CD8-positive, alpha-beta memory T cell (primary cell): ENCODE results near the gene IRF2BP2. TPM values are rescaled to one million over a fixed set of nuclear protein-coding genes. Genes with fewer than 3 reads are reported as not detected.

ENCODE experiments used
- CTCF ChIA-PET: fragments of 350-600 bp; sonication (Branson Sonifier 250); formaldehyde crosslinking; loops from one replicate; lab custom pipeline; 2021; ENCODE audit warnings: antibody characterized with exemption; lab: Charles Lee
- POLR2A ChIA-PET: fragments of 350-600 bp; sonication (Branson Sonifier 250); formaldehyde crosslinking; loops from one replicate; lab custom pipeline; 2021; ENCODE audit warnings: antibody characterized with exemption; lab: Charles Lee
- DNase-seq, 5 donors: peaks; one replicate each; pipeline versions ENCODE4 v3.0.0 to v3.0.0-alpha.2; 2020 to 2022; ENCODE audit warnings: mixed read lengths in 1 of 5
- H3K27ac ChIP-seq: one replicate; pipeline ENCODE4 v1.7.0; 2013; ENCODE audit warnings: low read depth, mild to moderate bottlenecking, low read length, moderate library complexity
- H3K27me3 ChIP-seq: 2 replicates; pipeline ENCODE4 v1.7.0; 2013; ENCODE audit warnings: low read length, mild to moderate bottlenecking; ENCODE audit not compliant: insufficient read depth, poor library complexity, severe bottlenecking
- H3K36me3 ChIP-seq: 2 replicates; pipeline ENCODE4 v1.7.0; 2013; ENCODE audit warnings: mild to moderate bottlenecking, low read length, moderate library complexity; ENCODE audit not compliant: insufficient read depth
- H3K4me1 ChIP-seq: 2 replicates; pipeline ENCODE4 v1.7.0; 2013; ENCODE audit warnings: mild to moderate bottlenecking, low read length, moderate library complexity; ENCODE audit not compliant: insufficient read depth
- H3K4me3 ChIP-seq: 2 replicates; pipeline ENCODE4 v1.7.0; 2013; ENCODE audit warnings: mild to moderate bottlenecking, low read length
- H3K9me3 ChIP-seq: 2 replicates; pipeline ENCODE4 v1.7.0; 2013; ENCODE audit warnings: mild to moderate bottlenecking, low read length
- H3K27ac Mint-ChIP-seq, 8 donors: one replicate each; pipeline ENCODE4 v1.8.0; 2020 to 2021; ENCODE audit warnings: mixed read lengths in 8 of 8, mild to moderate bottlenecking in 6 of 8, inconsistent platforms in 3 of 8, moderate library complexity in 3 of 8
- H3K27me3 Mint-ChIP-seq, 2 donors: one replicate each; pipeline ENCODE4 v1.8.0; 2020 to 2021; ENCODE audit warnings: mixed read lengths in 2 of 2, mild to moderate bottlenecking in 1 of 2, moderate library complexity in 1 of 2
- H3K36me3 Mint-ChIP-seq, 3 donors: one replicate each; pipeline ENCODE4 v1.8.0; 2020 to 2021; ENCODE audit warnings: mixed read lengths in 3 of 3, inconsistent platforms in 1 of 3, mild to moderate bottlenecking in 1 of 3
- H3K4me1 Mint-ChIP-seq, 3 donors: one replicate each; pipeline ENCODE4 v1.8.0; 2020 to 2021; ENCODE audit warnings: mixed read lengths in 3 of 3, inconsistent platforms in 1 of 3, mild to moderate bottlenecking in 1 of 3
- H3K4me3 Mint-ChIP-seq, 7 donors: one replicate each; pipeline ENCODE4 v1.8.0; 2020 to 2021; ENCODE audit warnings: mixed read lengths in 7 of 7, mild to moderate bottlenecking in 6 of 7, moderate library complexity in 4 of 7, inconsistent platforms in 2 of 7
- H3K9me3 Mint-ChIP-seq, 5 donors: one replicate each; pipeline ENCODE4 v1.8.0; 2020 to 2022; ENCODE audit warnings: mixed read lengths in 5 of 5, mild to moderate bottlenecking in 3 of 5, moderate library complexity in 2 of 5, inconsistent platforms in 1 of 5
- polyA plus RNA-seq: library from polyadenylated mRNA; unstranded; fragments of 300-500 nt; fragmentation: Illumina TruSeq; gene quantifications from one replicate; pipeline ENCODE4 v1.2.3, GENCODE V29; 2021
- total RNA-seq, 2 experiments: library from RNA; stranded (reverse); gene quantifications; one replicate each; pipeline ENCODE4 v1.2.3, GENCODE V29; 2021

Gene IRF2BP2
- total and polyA plus RNA-seq, 3 experiments from 2014 or later, result 42.5 to 98.4 (median 91.8) TPM

DNA sequence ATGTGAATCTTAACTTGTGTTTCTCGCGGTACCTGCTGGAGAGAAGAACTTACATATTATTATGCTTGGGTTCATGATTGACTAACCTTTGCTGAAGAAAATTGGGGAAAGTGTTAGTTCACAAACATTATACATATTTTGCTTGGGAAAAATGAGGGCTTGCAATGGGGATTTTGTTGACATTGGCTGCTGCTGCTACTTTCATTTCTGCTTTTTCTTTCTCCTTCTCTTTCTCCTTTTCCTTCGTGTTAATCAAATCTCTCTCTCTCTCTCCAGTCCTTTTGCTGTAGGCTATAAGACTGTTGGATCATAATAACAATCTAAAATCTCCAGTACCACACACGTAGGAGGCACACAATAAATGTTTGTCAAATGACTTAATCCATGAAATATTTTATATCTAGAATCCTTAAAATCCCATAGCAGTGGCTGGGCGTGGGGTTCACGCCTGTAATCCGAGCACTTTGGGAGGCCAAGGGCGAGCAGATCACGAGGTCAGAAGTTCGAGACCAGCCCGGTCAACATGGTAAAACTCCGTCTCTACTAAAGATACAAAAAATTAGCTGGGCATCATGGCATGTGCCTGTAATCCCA, 23.0 kb downstream of the IRF2BP2 start:
- Mint-ChIP-seq H3K27ac (no peak overlapping the region), H3K27me3 (peaks cover 5 to 25% of the 10 kb centered on the region in 2 donors), H3K9me3 (peaks cover 0 to 2% (median 0%) of the 10 kb centered on the region in 5 donors), H3K36me3 (peaks cover 0 to 1% (median 0%) of the 10 kb centered on the region in 3 donors), H3K4me1 (no peaks in the 10 kb centered on the region), H3K4me3 (no peak overlapping the region)
- no peaks in the 10 kb centered on the region for H3K9me3 ChIP-seq
- H3K4me1 ChIP-seq, result no peaks in the 10 kb centered on the region
- CTCF ChIA-PET, result no interaction called here
- no peaks in the 10 kb centered on the region for H3K36me3 ChIP-seq
- H3K4me3 ChIP-seq, result no peak overlapping the region
- no peak overlapping the region for H3K27ac ChIP-seq
- POLR2A ChIA-PET, result no interaction called here
- no peaks in the 10 kb centered on the region for H3K27me3 ChIP-seq
- no peak for DNase-seq

DNA sequence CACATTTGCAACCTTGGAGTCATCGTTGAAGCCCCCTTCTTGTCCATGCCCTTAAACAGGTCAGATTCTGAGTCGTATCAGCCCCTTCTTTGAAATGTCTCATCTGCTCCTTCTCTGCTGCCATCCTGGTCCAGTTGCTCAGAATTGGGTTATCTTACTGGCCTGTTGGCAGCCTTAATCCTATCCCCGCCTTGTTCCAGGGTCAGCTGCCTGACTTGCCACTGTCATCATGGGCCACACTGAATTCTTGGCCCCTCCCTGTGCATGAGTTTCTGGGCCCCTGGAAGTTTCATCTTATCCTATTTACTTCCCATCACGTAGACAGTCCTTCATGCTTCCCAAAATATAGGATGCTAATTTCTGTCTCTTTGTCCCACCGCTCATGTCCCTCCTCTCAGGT, 23.7 kb downstream of the IRF2BP2 start:
- DNase-seq, result no peak
- ChIA-PET POLR2A (no interaction called here), CTCF (no interaction called here)
- H3K27ac ChIP-seq, result no peak overlapping the region
- H3K4me3 Mint-ChIP-seq, result no peak overlapping the region
- no peaks in the 10 kb centered on the region for H3K4me1 ChIP-seq
- no peaks in the 10 kb centered on the region for H3K9me3 ChIP-seq
- no peaks in the 10 kb centered on the region for H3K36me3 ChIP-seq
- H3K27me3 ChIP-seq, result no peaks in the 10 kb centered on the region
- peaks cover 5 to 25% of the 10 kb centered on the region in 2 donors for H3K27me3 Mint-ChIP-seq
- peaks cover 0 to 2% (median 0%) of the 10 kb centered on the region in 5 donors for H3K9me3 Mint-ChIP-seq
- no peak overlapping the region for H3K4me3 ChIP-seq
- peaks cover 0 to 1% (median 0%) of the 10 kb centered on the region in 3 donors for H3K36me3 Mint-ChIP-seq
- H3K27ac Mint-ChIP-seq, result no peak overlapping the region
- no peaks in the 10 kb centered on the region for H3K4me1 Mint-ChIP-seq

DNA sequence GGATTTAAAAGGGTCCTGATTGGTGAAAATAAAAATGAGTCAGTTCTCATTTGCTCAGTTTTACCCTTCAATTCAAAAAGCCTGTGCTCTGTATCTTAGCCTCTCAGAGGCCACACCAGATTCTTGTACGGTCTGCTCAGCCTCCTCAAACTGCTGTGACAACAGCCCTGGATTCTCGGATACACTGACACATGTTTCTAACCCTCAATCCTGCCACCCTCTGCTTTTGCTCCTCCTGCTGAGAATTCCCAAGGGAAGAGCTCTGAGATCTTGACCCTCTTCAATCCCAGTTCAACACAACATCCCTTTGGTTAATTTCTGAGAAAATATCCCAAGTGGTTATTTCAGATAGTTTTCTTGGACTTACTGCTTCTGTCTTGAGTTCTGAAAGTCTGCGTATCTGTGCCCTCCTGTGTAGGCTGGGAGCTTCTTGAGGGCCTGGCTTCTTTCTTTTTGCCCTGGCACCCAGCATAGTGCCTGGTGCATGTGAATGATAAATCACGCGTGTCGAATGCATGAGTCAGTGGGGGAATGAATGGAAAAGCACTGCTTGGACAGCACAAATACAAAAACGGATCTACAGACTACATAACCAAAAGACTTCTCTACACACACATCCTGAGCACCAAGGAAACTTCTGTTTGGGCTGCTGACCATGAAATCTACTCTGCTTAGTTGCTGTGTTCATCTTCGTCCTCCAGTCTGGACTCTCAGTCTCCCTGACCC, 24.5 kb downstream of the IRF2BP2 start:
- ChIA-PET POLR2A (no interaction called here), CTCF (interaction anchor here (0.8 kb wide), 1 partner anchor 86 kb away, joined by 3 read pairs; no protein-coding TSS in a partner anchor)
- H3K27ac Mint-ChIP-seq, result no peak overlapping the region
- peaks cover 0 to 2% (median 0%) of the 10 kb centered on the region in 5 donors for H3K9me3 Mint-ChIP-seq
- H3K9me3 ChIP-seq, result no peaks in the 10 kb centered on the region
- H3K4me1 ChIP-seq, result no peaks in the 10 kb centered on the region
- no peak overlapping the region for H3K4me3 ChIP-seq
- H3K4me1 Mint-ChIP-seq, result no peaks in the 10 kb centered on the region
- peaks cover 0 to 1% (median 0%) of the 10 kb centered on the region in 3 donors for H3K36me3 Mint-ChIP-seq
- no peak for DNase-seq
- no peaks in the 10 kb centered on the region for H3K27me3 ChIP-seq
- no peak overlapping the region for H3K27ac ChIP-seq
- no peak overlapping the region for H3K4me3 Mint-ChIP-seq
- peaks cover 3 to 25% of the 10 kb centered on the region in 2 donors for H3K27me3 Mint-ChIP-seq
- no peaks in the 10 kb centered on the region for H3K36me3 ChIP-seq

DNA sequence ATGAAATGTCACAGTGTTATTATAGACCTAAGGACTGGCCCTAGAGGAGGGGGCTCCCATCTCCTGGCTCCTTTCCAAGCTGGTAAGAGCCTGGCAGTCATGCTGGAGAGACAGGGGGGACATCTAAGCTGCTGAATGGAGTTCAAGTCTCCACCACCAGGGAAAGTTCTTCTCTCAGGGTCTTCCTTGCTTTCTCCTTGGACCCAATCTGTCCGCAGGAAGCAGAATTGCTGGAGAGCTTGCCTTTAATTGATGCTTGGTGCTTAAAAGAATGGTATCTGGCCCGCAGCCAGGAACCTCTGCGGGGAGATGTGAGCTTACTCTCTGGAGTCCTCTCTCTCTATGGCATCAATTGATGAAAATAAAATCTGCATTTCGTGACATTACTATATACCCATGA, 25.1 kb downstream of the IRF2BP2 start:
- peaks cover 0 to 1% (median 0%) of the 10 kb centered on the region in 3 donors for H3K36me3 Mint-ChIP-seq
- no peak overlapping the region for H3K4me3 Mint-ChIP-seq
- no peaks in the 10 kb centered on the region for H3K4me1 Mint-ChIP-seq
- H3K27me3 Mint-ChIP-seq, result peaks cover 1 to 25% of the 10 kb centered on the region in 2 donors
- Histone ChIP-seq H3K4me1 (no peaks in the 10 kb centered on the region), H3K27me3 (no peaks in the 10 kb centered on the region), H3K36me3 (no peaks in the 10 kb centered on the region), H3K4me3 (no peak overlapping the region), H3K9me3 (no peaks in the 10 kb centered on the region), H3K27ac (no peak overlapping the region)
- ChIA-PET POLR2A (no interaction called here), CTCF (interaction anchor here (0.8 kb wide), 1 partner anchor 85 kb away, joined by 3 read pairs; no protein-coding TSS in a partner anchor)
- H3K27ac Mint-ChIP-seq, result no peak overlapping the region
- no peak for DNase-seq
- peaks cover 0 to 2% (median 0%) of the 10 kb centered on the region in 5 donors for H3K9me3 Mint-ChIP-seq

DNA sequence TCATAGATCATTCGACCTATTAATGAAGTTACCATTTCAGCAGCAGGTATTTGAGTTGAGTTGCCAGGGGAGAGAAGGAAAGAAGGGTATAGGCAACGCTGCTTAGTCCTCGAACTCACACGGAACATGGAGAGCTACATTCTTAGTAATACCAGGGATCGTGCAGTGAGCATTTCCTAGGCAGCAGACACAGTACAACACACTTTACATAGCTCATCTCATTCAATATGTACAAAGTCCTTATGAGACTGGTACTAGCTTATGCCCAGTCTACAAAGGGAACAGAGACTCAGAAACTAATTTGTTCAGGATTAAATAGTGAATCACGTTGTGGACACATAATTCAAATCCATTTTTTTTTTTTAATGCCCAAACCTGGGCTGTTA, 25.6 kb downstream of the IRF2BP2 start:
- no peak overlapping the region for H3K27ac Mint-ChIP-seq
- CTCF ChIA-PET, result interaction anchor here (0.8 to 1.2 kb wide), 3 partner anchors 11 to 499 kb away, joined by 3 read pairs; no protein-coding TSS in a partner anchor
- POLR2A ChIA-PET, result no interaction called here
- H3K9me3 ChIP-seq, result no peaks in the 10 kb centered on the region
- H3K4me1 Mint-ChIP-seq, result no peaks in the 10 kb centered on the region
- no peaks in the 10 kb centered on the region for H3K27me3 ChIP-seq
- no peaks in the 10 kb centered on the region for H3K36me3 ChIP-seq
- H3K4me3 Mint-ChIP-seq, result no peak overlapping the region
- H3K4me3 ChIP-seq, result no peak overlapping the region
- no peaks in the 10 kb centered on the region for H3K4me1 ChIP-seq
- no peak for DNase-seq
- H3K27ac ChIP-seq, result no peak overlapping the region
- peaks cover 4 to 24% of the 10 kb centered on the region in 2 donors for H3K27me3 Mint-ChIP-seq
- H3K36me3 Mint-ChIP-seq, result peaks cover 0 to 1% (median 0%) of the 10 kb centered on the region in 3 donors
- H3K9me3 Mint-ChIP-seq, result peaks cover 0 to 2% (median 0%) of the 10 kb centered on the region in 5 donors

DNA sequence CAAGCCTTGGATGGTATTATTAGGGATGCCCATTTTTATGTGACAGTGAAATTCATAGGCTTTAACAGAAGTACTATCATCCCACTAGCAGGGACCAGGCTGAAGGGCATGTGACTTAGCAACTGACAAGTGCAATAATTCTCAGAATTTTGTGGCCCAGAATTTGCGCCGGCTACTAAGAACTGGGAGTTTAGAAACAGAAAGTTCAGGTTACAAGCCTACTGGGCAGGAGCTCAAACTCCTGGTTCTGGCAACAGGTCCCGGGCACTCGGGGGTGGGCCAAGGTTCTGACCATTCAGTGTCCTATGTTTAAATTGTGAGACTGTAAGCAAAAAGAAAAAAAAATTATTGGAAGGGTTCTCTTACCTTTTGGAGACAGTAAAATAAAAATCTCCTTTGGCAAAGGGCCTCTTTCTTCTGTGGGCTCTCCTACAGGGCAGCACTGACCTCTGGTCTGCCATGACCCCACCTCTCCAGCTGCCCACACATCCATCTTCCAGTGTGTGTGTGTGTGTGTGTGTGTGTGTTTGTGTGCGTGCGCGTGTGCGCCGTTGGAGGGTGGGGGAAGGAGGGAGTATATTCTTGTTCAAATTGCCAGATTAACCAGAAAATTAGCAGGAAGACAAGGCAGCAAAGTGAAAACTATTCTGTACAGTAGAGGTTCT, 26.1 kb downstream of the IRF2BP2 start:
- H3K36me3 ChIP-seq, result no peaks in the 10 kb centered on the region
- no peaks in the 10 kb centered on the region for H3K9me3 ChIP-seq
- no peaks in the 10 kb centered on the region for H3K27me3 ChIP-seq
- H3K27me3 Mint-ChIP-seq, result peaks cover 4 to 19% of the 10 kb centered on the region in 2 donors
- no peak overlapping the region for H3K4me3 ChIP-seq
- ChIA-PET CTCF (interaction anchor here (0.8 to 1.2 kb wide), 3 partner anchors 12 to 500 kb away, joined by 3 read pairs; no protein-coding TSS in a partner anchor), POLR2A (no interaction called here)
- no peaks in the 10 kb centered on the region for H3K4me1 ChIP-seq
- H3K4me1 Mint-ChIP-seq, result no peaks in the 10 kb centered on the region
- no peak overlapping the region for H3K27ac Mint-ChIP-seq
- no peak overlapping the region for H3K4me3 Mint-ChIP-seq
- peak overlapping the region; percentile 56 for H3K27ac ChIP-seq
- peaks cover 0 to 1% (median 0%) of the 10 kb centered on the region in 3 donors for H3K36me3 Mint-ChIP-seq
- no peak for DNase-seq
- H3K9me3 Mint-ChIP-seq, result peaks cover 0 to under 1% (median 0%) of the 10 kb centered on the region in 5 donors

DNA sequence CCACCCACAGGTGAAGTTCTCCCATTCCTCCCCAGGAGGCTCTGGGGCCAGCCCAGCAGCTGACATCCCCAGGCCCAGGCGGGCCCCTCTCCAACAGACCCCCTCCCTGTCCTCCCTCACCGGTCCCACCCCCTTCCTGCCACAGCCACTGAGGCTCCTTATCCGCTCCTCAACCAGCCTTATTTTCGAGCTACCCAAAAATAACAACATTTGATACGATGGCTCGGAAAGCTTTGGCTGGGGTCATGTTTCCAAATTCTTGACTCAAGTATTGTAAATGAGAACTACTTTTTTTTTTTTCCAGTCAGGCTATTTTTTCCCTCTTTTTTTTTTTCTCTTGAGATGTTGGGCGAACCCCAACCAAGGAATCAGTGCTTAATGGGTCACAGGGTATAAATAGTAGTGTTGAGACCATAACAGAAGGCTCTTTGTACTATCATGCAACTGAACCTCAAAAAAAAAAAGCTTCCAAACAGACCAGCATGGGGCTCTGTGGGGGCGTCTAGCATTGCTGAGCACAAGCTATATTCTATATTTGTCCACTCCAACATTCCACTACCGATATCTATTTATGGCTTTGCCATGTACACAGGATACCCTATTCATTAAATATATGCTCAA, 27.2 kb downstream of the IRF2BP2 start:
- Histone ChIP-seq H3K36me3 (no peaks in the 10 kb centered on the region), H3K4me1 (no peaks in the 10 kb centered on the region), H3K4me3 (no peak overlapping the region), H3K9me3 (no peaks in the 10 kb centered on the region), H3K27me3 (no peaks in the 10 kb centered on the region), H3K27ac (peak overlapping the region; percentile 12)
- peaks cover 0 to 1% (median 0%) of the 10 kb centered on the region in 3 donors for H3K36me3 Mint-ChIP-seq
- no peak overlapping the region for H3K4me3 Mint-ChIP-seq
- ChIA-PET CTCF (no interaction called here), POLR2A (no interaction called here)
- no peaks in the 10 kb centered on the region for H3K9me3 Mint-ChIP-seq
- H3K4me1 Mint-ChIP-seq, result no peaks in the 10 kb centered on the region
- H3K27me3 Mint-ChIP-seq, result peaks cover 4 to 17% of the 10 kb centered on the region in 2 donors
- DNase-seq, result no peak
- H3K27ac Mint-ChIP-seq, result no peak overlapping the region
